OCI-M2 (cell line): Measurements from ENCODE around the gene TOMT.
"Not testable (repeated sequence)": the region's sequence is repeated elsewhere in the genome, so short reads cannot be mapped to it uniquely, and the experiment has no call there.

Experiments used
- DNase-seq: peaks from one replicate; lab custom pipeline; 2025; ENCODE audit not compliant: unreplicated experiment; lab: John Stamatoyannopoulos, UW

Gene TOMT

GRCh38 chr11:72123117-72123653 lies 17.5 kb downstream of the TOMT start:
- DNase-seq, result no peak

GRCh38 chr11:72124046-72124445 lies 18.3 kb downstream of the TOMT start:
- no peak for DNase-seq

- no peak for DNase-seq
Measured at GRCh38 chr11:72125956-72126355, 20.2 kb downstream of the TOMT start.

GRCh38 chr11:72127923-72128322 lies 22.2 kb downstream of the TOMT start:
- no peak for DNase-seq

GRCh38 chr11:72129381-72129780 lies 23.7 kb downstream of the TOMT start:
- no peak for DNase-seq

- DNase-seq, result no peak
Measured at GRCh38 chr11:72132646-72133045, 26.9 kb downstream of the TOMT start.

GRCh38 chr11:72135473-72135872 lies 29.7 kb downstream of the TOMT start, which contains the start of gene FOLR3:
Gene FOLR3 (plus strand): TSS chr11:72135725. CDS start chr11:72135953, 228 bp downstream.
- DNase-seq, result not testable (repeated sequence)

GRCh38 chr11:72135891-72136683 lies 30.4 kb downstream of the TOMT start:
- DNase-seq, result no peak

- no peak for DNase-seq
Measured at GRCh38 chr11:72136684-72137262, 31.0 kb downstream of the TOMT start.

GRCh38 chr11:72138821-72139390 lies 33.2 kb downstream of the TOMT start:
- DNase-seq, result no peak

- DNase-seq, result no peak
Measured at GRCh38 chr11:72139500-72139899, 33.8 kb downstream of the TOMT start.

- no peak for DNase-seq
Measured at GRCh38 chr11:72140661-72141060, 34.9 kb downstream of the TOMT start.

- DNase-seq, result no peak
Measured at GRCh38 chr11:72141066-72141465, 35.3 kb downstream of the TOMT start.

- DNase-seq, result not testable (repeated sequence)
Measured at GRCh38 chr11:72142086-72142485, 36.4 kb downstream of the TOMT start.

GRCh38 chr11:72142543-72142942 lies 36.8 kb downstream of the TOMT start:
- DNase-seq, result not testable (repeated sequence)

GRCh38 chr11:72144807-72145565 lies 39.3 kb downstream of the TOMT start:
- no peak for DNase-seq

GRCh38 chr11:72146625-72147024 lies 40.9 kb downstream of the TOMT start:
- DNase-seq, result no peak

- DNase-seq, result no peak
Measured at GRCh38 chr11:72150882-72151281, 45.2 kb downstream of the TOMT start.

GRCh38 chr11:72153874-72154273 lies 48.1 kb downstream of the TOMT start:
- DNase-seq, result not testable (repeated sequence)

- DNase-seq, result no peak
Measured at GRCh38 chr11:72154816-72155215, 49.1 kb downstream of the TOMT start.

- no peak for DNase-seq
Measured at GRCh38 chr11:72155751-72156150, 50.0 kb downstream of the TOMT start.
